GM21576 (cell line): ENCODE results near the gene IMP3.

Experiments used
- ATAC-seq: cut with Tn5 transposase; IDR thresholded peaks from one replicate; pipeline ENCODE4 v1.9.1; 2021; ENCODE audit warnings: mild to moderate bottlenecking, moderate library complexity; ENCODE audit not compliant: unreplicated experiment

Gene IMP3

GRCh38 chr15:75673426-75674235 lies 33.6 kb upstream of the IMP3 start:
- no peak for ATAC-seq

DNA sequence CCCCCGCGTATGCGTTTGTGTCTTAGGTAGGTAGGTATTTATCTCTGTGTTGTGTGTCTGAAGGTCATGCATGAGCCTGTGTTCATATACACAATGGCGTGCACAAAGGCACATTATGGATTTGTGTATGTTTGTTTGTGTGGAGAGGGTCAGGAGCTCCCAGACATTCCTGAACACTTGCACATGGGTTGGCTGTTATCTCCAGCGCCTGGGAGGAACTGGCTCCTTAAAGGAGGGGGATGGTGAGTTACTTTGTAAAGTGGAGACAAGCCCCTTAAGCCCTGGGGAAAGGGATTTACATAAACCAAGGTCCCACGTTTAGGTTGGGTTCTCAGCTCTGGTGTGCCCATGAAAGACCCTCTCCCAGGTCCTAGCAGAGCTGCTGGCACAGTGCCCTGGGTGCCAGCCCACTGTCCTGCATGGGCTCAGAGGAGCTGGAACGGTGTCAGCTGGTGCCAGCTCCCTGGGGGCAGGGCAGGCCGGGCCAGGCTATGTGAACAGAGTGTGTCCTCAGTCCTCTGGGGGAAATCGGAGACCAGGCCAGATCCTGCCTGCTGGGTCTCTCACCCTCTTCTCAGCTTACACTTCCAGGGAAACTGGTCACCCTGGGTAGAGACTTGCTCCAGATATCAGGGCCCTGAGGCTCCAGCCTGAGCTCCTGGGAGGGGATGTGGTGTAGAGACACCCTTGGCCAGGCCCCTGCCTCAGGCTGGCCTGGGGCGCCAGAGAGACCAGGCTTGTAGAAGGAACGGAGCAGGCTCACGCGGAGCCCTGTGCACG lies 32.8 kb upstream of the IMP3 start:
- ATAC-seq: no peak

GRCh38 chr15:75671730-75672602 lies 31.9 kb upstream of the IMP3 start:
- ATAC-seq: no peak

DNA sequence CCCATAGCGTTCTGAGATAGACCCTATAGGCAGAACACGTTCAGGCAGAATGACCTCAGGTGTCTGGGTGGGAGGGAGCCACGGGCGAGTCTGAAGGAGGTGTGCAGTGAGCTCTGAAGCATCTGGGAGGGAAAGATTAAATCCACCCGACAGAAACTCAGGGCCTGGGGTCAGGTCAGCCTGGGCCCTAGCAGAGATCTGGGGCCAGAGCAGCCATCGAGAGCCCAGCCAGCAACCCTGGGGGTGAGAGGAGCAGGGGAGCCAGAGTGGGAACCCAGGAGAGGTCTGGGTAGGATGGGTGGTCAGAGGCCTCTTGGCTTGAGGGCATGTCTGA lies 29.8 kb upstream of the IMP3 start:
- ATAC-seq: no peak

- ATAC-seq: no peak
Measured at GRCh38 chr15:75669191-75669878, 29.3 kb upstream of the IMP3 start.

DNA sequence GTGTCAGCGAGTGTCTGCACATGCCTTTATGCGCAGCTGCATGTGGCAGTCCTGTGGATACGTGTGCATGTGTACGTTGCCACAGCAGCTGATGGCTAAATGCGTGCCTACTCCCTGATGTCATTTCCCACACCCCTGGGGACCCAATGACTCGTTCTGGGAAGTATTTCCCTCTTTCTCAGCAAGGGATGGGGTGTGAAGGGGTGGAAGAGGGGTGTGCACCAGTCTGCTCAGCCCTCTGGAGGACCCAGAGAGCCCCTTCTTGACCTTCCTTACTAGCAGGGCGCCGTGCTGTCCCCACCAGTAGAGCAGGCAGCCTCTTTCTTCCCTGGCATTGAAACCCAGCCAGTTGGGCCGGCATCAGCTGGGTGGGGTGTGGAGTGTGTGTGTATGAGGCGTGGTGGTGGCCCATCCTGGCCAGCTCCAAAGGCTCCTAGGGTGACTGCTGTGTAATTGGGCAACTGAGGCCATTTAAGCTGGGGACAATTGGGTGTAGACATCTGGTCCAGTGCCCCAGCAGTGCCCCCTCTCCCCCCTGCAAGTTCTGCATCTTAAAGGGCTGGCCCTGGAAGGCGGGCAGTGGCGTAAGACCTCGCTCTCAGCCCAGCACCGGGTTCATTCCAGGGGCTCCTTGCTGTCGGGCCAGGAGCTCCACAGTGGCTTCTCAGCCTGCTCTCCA lies 26.9 kb upstream of the IMP3 start:
- no peak for ATAC-seq

DNA sequence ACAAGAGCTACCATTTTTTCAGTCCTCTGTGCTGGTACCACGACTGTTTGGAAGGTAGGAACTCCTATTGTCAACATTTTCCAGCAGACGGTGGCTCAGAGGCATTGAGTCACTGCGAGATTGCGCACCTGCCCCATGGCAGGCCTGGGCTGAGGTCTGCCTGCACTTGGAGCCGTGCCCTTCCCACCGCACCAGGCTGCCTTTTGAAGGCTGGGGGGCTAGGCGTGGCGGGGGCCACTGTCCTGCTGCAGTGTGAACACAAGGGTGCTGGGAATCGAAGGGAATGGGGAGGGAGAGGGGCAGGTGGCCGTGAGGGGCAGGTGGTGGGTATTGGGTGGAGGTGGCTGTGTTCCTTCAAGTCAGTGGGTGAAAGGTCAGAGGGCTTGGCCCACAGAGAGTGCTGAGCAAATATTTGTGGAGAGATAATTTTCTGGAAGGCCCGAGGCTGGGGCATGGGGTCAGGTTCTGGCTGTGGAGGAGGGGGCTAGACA lies 24.0 kb upstream of the IMP3 start:
- ATAC-seq: no peak

DNA sequence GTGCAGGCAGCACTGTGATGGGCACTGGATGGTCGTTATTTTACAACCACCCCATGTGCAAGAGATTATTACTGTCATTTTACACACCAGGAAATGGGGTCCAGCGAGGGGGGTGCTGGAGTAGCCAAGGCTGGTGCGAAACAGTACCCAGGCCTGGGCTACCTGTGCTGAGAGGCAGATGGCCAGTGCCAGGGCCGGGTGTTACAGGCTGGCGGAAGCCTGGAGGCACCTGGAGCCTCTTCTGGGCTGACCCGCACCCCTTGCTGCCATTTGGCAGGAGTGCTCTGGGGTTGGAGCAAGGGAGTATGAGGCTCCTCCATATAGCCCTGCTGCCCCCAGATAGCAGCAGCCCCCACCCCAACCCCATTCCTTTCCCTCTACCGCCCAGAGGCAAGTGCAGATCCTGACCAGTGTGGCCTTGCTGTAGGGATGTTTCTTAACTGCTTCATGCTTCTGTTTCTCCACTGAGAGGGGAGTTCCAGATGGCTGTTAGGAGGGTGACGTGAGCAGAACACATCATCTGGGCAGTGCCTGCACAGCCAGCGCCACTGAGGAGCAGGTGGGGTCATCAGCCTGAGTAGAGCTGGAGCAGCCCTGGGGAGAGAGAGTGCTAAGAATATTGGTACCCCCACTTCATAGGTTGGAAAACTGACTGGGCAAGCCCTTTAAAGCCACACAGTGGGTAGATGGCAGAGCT lies 22.9 kb upstream of the IMP3 start:
- no peak for ATAC-seq

DNA sequence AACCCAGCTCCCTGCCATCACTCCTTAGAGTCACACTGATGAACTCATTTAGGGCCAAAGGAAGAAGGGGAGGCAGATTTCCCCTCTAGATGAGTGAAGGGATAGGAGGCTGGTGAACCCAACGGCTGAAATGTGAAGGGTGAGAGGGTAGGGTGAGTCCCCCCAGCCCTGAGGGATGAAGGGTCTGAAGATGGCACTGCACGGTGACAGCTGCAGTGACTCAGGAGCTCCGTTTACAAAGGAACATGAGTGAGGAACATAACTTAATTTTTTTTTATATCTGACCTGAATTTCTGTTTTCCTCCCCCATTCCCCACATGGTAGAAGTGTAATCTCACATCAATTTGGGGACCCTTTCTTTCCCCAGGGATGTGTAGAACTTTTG lies 21.7 kb upstream of the IMP3 start:
- no peak for ATAC-seq

DNA sequence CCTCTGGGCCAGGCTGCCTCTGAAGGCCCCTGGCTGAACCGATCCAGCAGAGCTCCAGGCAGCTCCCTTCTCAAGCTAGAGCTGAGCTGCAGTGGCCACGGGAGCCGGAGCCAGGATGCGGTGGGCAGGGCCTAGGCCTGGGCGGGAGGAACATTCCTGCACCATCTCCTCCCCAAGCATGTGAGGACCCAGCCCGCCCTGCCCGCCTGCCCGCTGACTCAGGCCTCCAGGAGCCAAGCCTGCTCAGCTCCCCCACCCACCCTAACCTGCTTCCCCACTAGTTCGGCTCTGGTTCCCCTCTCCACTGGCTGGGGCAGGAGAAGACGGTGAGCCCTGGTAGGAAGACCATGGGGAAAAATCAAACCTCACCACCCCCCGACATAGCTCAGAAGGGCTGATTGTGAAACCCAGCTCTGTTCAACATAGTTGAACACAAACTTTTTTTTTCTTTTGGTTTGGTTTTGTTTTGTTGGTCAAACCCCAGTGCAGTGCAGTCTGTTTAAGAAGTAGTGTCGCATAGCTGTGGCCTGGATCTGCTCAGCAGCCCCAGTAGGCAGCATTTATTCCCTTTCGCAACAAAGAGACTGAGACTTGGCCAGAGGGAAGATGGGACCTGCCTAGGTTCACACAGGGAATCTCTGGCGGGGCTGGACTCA lies 21.2 kb upstream of the IMP3 start:
- no peak for ATAC-seq

DNA sequence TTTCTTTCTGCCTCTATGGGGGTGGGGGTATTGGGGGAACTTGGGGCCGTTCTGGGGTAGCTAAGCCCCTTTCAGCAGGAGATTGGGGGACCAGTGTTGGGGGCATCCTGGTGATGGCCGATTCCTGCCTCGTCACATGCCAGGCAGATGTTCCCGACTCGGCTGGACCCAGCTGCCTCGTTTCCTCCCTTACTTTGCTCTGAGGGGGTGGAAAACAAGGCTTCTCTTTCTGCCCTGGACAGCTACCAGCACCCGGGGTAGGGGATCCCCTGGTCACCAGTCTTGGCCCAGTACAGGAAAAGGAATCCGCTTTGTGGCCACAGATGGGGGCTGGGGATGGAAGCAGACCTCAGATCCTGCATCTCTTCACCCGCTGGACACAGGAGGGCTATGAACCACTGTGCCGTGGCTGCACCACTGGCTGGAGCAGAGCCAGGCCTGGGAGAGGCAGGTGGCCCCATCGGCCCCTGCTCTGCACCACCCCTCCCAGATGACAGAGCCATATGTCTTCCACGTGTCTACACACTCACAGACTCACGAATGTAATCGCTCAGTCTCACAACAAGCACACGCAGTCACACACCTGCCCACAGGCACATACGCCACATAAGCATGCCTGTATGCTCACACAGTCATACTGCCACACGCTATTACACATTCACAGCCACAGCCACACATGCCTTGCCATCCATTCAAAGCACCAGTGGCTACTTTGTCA lies 20.1 kb upstream of the IMP3 start:
- no peak for ATAC-seq

- ATAC-seq: no peak
Measured at GRCh38 chr15:75659141-75659771, 19.2 kb upstream of the IMP3 start.

DNA sequence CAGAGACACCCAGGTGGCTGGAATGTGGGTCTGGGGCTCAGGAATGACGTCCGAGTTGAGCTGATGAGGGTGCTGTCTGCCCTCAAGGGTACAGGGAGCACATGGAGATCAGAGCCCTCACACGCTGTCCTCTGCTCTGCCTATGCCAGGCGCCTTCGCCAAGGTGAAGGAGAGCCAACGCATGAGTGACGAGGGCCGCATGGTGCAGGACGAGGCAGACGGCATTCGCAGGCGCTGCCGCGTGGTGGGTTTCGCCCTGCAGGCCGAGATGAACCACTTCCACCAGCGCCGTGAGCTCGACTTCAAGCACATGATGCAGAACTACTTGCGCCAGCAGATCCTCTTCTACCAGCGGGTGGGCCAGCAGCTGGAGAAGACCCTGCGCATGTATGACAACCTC lies 16.8 kb upstream of the IMP3 start:
- no peak for ATAC-seq

DNA sequence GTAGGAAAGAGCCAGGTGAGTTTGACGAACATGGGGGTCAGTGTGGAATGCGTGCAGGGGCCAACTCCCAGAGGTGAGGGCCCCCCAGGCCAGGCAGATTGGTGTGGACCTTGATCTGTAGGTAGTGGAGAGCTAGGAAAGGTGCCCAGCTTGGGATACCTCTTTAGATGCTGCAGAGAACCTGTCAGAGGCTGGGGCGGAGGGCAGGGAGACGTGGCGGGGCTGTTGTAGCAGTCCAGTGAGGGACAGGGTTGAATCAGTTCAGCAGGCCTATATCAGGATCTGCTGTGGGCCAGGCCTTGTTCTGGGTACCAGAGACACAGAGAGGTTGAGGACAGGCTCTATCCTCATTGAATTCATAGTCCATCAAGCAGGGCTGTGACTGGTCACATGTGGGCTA lies 16.3 kb upstream of the IMP3 start:
- ATAC-seq: no peak

DNA sequence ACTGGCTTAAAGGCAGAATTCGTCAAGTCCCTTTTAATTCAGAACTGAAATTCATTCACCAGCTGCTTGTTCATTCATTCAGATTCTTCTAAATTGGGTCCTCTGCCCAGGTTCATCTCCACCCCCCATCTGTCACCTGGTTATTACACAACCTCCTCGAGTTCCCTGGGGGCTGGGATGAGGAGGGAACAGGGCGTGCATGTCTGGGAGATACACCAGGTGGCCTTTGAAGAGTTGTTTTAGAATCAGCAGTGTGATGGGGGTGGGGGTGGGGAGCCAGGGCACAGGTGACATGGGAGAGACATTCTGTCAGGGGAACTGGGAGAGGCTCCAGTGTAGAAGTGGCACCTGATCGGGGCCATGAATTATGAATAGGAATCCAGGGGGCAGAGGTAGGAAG lies 15.9 kb upstream of the IMP3 start:
- no peak for ATAC-seq

GRCh38 chr15:75654201-75654907 lies 14.3 kb upstream of the IMP3 start:
- no peak for ATAC-seq

DNA sequence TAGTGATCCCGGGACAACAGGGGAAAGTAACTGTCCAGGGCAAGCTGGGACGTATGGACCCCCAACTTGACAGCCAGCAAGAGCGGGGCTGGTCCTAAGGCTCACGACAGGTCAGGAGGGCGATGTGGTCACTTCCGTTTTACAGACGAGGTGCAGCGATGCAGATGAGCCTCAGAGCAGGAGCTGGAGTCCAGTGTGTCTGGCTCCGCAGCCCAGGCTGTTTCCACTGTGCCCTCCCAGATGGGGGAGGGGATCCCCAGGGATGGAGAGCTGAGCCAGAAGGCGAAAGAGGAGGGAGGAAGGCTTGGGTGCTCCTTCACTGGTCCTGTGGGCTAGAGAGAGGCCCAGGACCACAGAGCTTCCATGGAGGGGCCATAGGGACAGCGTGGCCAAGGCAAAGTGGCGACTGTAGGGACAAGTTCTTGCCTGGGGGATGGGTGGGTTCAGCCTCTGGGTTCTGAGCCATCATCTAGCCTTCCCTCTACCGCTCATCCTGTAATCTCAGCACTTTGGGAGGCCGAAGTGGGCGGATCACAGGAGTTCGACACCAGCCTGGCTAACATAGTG lies 13.4 kb upstream of the IMP3 start:
- ATAC-seq: no peak
